H9 (cell line): Measurements from ENCODE around the gene KIAA1549. TPM values are rescaled to one million over a fixed set of nuclear protein-coding genes. Genes with fewer than 3 reads are reported as not detected.

Source experiments
- DNase-seq: peaks from one replicate; pipeline ENCODE4 v3.0.0-alpha.2; 2017
- H2AFZ ChIP-seq: one replicate; pipeline ENCODE4 v1.6.1; 2013; ENCODE audit warnings: mild to moderate bottlenecking, low read length, control low read depth, moderate library complexity
- H2AK5ac ChIP-seq: 2 replicates; pipeline ENCODE4 v1.6.1; 2013; ENCODE audit warnings: low read length, control low read depth, mixed read lengths; ENCODE audit not compliant: insufficient read length
- H2BK120ac ChIP-seq: one replicate; pipeline ENCODE4 v1.6.1; 2013; ENCODE audit warnings: low read depth, mild to moderate bottlenecking, low read length, control low read depth, inconsistent platforms; ENCODE audit not compliant: poor library complexity, severe bottlenecking
- H2BK12ac ChIP-seq: 2 replicates; pipeline ENCODE4 v1.6.1; 2013; ENCODE audit warnings: low read length, control low read depth, mixed read lengths, low read depth; ENCODE audit not compliant: insufficient read length
- H2BK15ac ChIP-seq: 2 replicates; pipeline ENCODE4 v1.6.1; 2013; ENCODE audit warnings: low read depth, low read length, control low read depth
- H2BK20ac ChIP-seq: one replicate; pipeline ENCODE4 v1.6.1; 2013; ENCODE audit warnings: low read depth, mild to moderate bottlenecking, low read length, control low read depth, inconsistent platforms; ENCODE audit not compliant: poor library complexity, severe bottlenecking
- H2BK5ac ChIP-seq: 2 replicates; pipeline ENCODE4 v1.6.1; 2013; ENCODE audit warnings: low read length, control low read depth, mixed read lengths; ENCODE audit not compliant: insufficient read length
- H3K14ac ChIP-seq: 2 replicates; pipeline ENCODE4 v1.6.1; 2013; ENCODE audit warnings: low read length, control low read depth; ENCODE audit not compliant: insufficient read depth
- H3K18ac ChIP-seq: 2 replicates; pipeline ENCODE4 v1.6.1; 2013; ENCODE audit warnings: low read depth, mild to moderate bottlenecking, mixed read lengths, low read length, control low read depth; ENCODE audit not compliant: insufficient read length
- H3K23ac ChIP-seq: 2 replicates; pipeline ENCODE4 v1.6.1; 2013; ENCODE audit warnings: low read length, control low read depth, mixed read lengths, low read depth; ENCODE audit not compliant: insufficient read length
- H3K23me2 ChIP-seq: 2 replicates; pipeline ENCODE4 v1.6.1; 2013; ENCODE audit warnings: low read depth, mild to moderate bottlenecking, mixed read lengths, low read length, control low read depth; ENCODE audit not compliant: insufficient read length, poor library complexity, severe bottlenecking
- H3K27ac ChIP-seq: 2 replicates; pipeline ENCODE4 v1.5.1; 2013; ENCODE audit warnings: low read length, control low read depth, mixed read lengths, low read depth; ENCODE audit not compliant: insufficient read length
- H3K27me3 ChIP-seq: 2 replicates; pipeline ENCODE4 v1.6.1; 2013; ENCODE audit warnings: low read length, control low read depth, inconsistent platforms; ENCODE audit not compliant: insufficient read depth
- H3K4ac ChIP-seq: 2 replicates; pipeline ENCODE4 v1.6.1; 2013; ENCODE audit warnings: low read depth, mild to moderate bottlenecking, control low read depth, inconsistent platforms, low read length, moderate library complexity
- H3K4me1 ChIP-seq: 2 replicates; pipeline ENCODE4 v1.6.1; 2013; ENCODE audit warnings: low read length, control low read depth, inconsistent platforms; ENCODE audit not compliant: insufficient read depth
- H3K4me2 ChIP-seq: 2 replicates; pipeline ENCODE4 v1.6.1; 2013; ENCODE audit warnings: low read length, control low read depth, mixed read lengths; ENCODE audit not compliant: insufficient read length, insufficient read depth
- H3K56ac ChIP-seq: 2 replicates; pipeline ENCODE4 v1.6.1; 2013; ENCODE audit warnings: low read depth, mild to moderate bottlenecking, mixed read lengths, low read length, control low read depth; ENCODE audit not compliant: insufficient read length
- H3K79me1 ChIP-seq: 2 replicates; pipeline ENCODE4 v1.6.1; 2013; ENCODE audit warnings: low read depth, mild to moderate bottlenecking, moderate library complexity, low read length, control low read depth, inconsistent platforms; ENCODE audit not compliant: insufficient read depth, poor library complexity, severe bottlenecking
- H3K79me2 ChIP-seq: 2 replicates; pipeline ENCODE4 v1.6.1; 2013; ENCODE audit warnings: low read length, control low read depth, inconsistent platforms; ENCODE audit not compliant: insufficient read depth
- H3K9ac ChIP-seq: 2 replicates; pipeline ENCODE4 v1.6.1; 2013; ENCODE audit warnings: low read length, control low read depth, mixed read lengths; ENCODE audit not compliant: insufficient read length; ENCODE audit errors: extremely low read depth
- H3K9me3 ChIP-seq: one replicate; pipeline ENCODE4 v1.6.1; 2013; ENCODE audit warnings: low read depth, low read length, inconsistent platforms; ENCODE audit not compliant: control insufficient read depth
- H3T11ph ChIP-seq: one replicate; pipeline ENCODE4 v1.6.1; 2013; ENCODE audit warnings: mild to moderate bottlenecking, low read length, control low read depth, inconsistent platforms
- H4K20me1 ChIP-seq: one replicate; pipeline ENCODE4 v1.6.1; 2013; ENCODE audit not compliant: control insufficient read depth, insufficient read length, insufficient read depth
- H4K5ac ChIP-seq: 2 replicates; pipeline ENCODE4 v1.6.1; 2013; ENCODE audit warnings: low read depth, mild to moderate bottlenecking, mixed read lengths, low read length, control low read depth; ENCODE audit not compliant: insufficient read length
- H4K8ac ChIP-seq: replicated peaks from 2 replicates; pipeline ENCODE4 v1.6.1; 2013; ENCODE audit warnings: low read length, control low read depth, mixed read lengths, low read depth; ENCODE audit not compliant: insufficient read length
- H4K91ac ChIP-seq: 2 replicates; pipeline ENCODE4 v1.6.1; 2013; ENCODE audit warnings: low read depth, mild to moderate bottlenecking, moderate library complexity, mixed read lengths, low read length, control low read depth; ENCODE audit not compliant: insufficient read length
- H3K27ac Mint-ChIP-seq, 3 experiments: 2 replicates in 2 of 3; 3 replicates in 1 of 3; pipeline ENCODE4 v1.8.0; 2020 to 2021; ENCODE audit warnings: mixed read lengths in 3 of 3, mild to moderate bottlenecking in 1 of 3, moderate library complexity in 1 of 3
- H3K27me3 Mint-ChIP-seq: 2 replicates; pipeline ENCODE4 v1.8.0; 2021; ENCODE audit warnings: low read depth, mild to moderate bottlenecking, moderate library complexity, mixed read lengths
- H3K36me3 Mint-ChIP-seq, 3 experiments: 2 replicates in 2 of 3; 3 replicates in 1 of 3; pipeline ENCODE4 v1.8.0; 2020 to 2021; ENCODE audit warnings: low read depth in 3 of 3, mixed read lengths in 3 of 3; ENCODE audit not compliant: insufficient read depth in 1 of 3
- H3K4me1 Mint-ChIP-seq, 2 experiments: 2 replicates each; pipeline ENCODE4 v1.8.0; 2020; ENCODE audit warnings: mixed read lengths in 2 of 2
- H3K4me3 Mint-ChIP-seq, 2 experiments: 2 replicates in 1 of 2; 3 replicates in 1 of 2; pipeline ENCODE4 v1.8.0; 2020 to 2021; ENCODE audit warnings: mild to moderate bottlenecking in 2 of 2, mixed read lengths in 2 of 2, moderate library complexity in 1 of 2
- H3K9me3 Mint-ChIP-seq, 2 experiments: 2 replicates in 1 of 2; 3 replicates in 1 of 2; pipeline ENCODE4 v1.8.0; 2020; ENCODE audit warnings: mild to moderate bottlenecking in 2 of 2, mixed read lengths in 2 of 2, moderate library complexity in 1 of 2
- WGBS: extraction: QIAGEN DNeasy Blood & Tissue Kit; methylation state at CpG from one replicate; pipeline ENCODE4 v1.1.7; 2013; ENCODE audit warnings: missing lambda C conversion rate, low lambda C conversion rate, mixed read lengths; ENCODE audit not compliant: insufficient read length; ENCODE audit errors: extremely low coverage; 5-methylcytosine and 5-hydroxymethylcytosine counted together
- total RNA-seq: library from RNA; stranded (reverse); gene quantifications from 2 replicates; pipeline ENCODE4 v1.2.1, GENCODE V29; 2021
- TF ChIP-seq, protein P1 (sequence below): fragments of 200-600 bp; sonication (generic); conservative IDR thresholded peaks from 3 replicates; pipeline ENCODE4 v1.8.0; 2021; ENCODE audit warnings: antibody characterized with exemption, mild to moderate bottlenecking

KIAA1549 gene
- total RNA-seq, 1 experiment from 2014 or later: 11.9 TPM

DNA sequence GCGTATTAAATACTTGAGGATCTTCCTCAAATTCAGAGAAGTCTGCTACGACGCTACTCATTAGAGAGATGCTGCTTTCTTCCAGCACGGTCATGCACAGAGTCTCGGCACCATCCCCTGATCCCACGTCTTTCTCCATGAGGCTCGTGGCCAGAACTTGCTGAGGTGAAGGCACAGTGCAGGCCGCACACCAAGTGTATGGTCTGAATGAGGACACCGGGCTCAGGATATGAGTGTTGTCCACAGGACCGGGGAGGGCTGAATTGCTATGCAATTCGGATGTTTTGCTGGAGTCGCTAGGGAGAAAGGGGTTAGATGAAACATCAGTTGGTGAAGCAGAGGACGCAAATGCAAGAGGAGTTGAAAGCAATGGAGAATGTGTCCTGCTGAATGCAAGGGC lies 63.0 kb downstream of the KIAA1549 start:
- Histone ChIP-seq H4K20me1 (no peaks in the 10 kb centered on the region), H4K91ac (no peak overlapping the region), H2BK20ac (no peak overlapping the region), H3K9ac (no peak overlapping the region), H3K9me3 (no peaks in the 10 kb centered on the region), H3K23me2 (no peaks in the 10 kb centered on the region), H3K4ac (no peak overlapping the region), H2BK12ac (no peak overlapping the region), H2BK120ac (no peak overlapping the region), H2BK15ac (no peak overlapping the region), H3K56ac (no peak overlapping the region), H2BK5ac (no peak overlapping the region), H3T11ph (no peak overlapping the region), H3K27ac (no peak overlapping the region), H3K18ac (no peak overlapping the region), H2AK5ac (no peak overlapping the region), H3K23ac (no peak overlapping the region), H3K27me3 (no peaks in the 10 kb centered on the region), H4K5ac (no peak overlapping the region), H2AFZ (no peak overlapping the region), H3K79me1 (no peaks in the 10 kb centered on the region), H3K14ac (no peak overlapping the region), H4K8ac (no peak overlapping the region), H3K4me2 (no peak overlapping the region), H3K4me1 (no peaks in the 10 kb centered on the region), H3K79me2 (no peaks in the 10 kb centered on the region)
- DNase-seq: no peak
- Mint-ChIP-seq H3K9me3 (no peaks in the 10 kb centered on the region), H3K27me3 (no peaks in the 10 kb centered on the region), H3K27ac (no peak overlapping the region; a peak in 1 of 7 replicates), H3K36me3 (peaks cover 25 to 30% (median 27%) of the 10 kb centered on the region in 3 experiments; a peak in 6 of 7 replicates), H3K4me1 (peaks cover 18 to 25% of the 10 kb centered on the region in 2 experiments), H3K4me3 (no peak overlapping the region)
- WGBS: no CpG with 5 or more reads among the region's 13 CpGs
- TF ChIP-seq, protein P1, sequence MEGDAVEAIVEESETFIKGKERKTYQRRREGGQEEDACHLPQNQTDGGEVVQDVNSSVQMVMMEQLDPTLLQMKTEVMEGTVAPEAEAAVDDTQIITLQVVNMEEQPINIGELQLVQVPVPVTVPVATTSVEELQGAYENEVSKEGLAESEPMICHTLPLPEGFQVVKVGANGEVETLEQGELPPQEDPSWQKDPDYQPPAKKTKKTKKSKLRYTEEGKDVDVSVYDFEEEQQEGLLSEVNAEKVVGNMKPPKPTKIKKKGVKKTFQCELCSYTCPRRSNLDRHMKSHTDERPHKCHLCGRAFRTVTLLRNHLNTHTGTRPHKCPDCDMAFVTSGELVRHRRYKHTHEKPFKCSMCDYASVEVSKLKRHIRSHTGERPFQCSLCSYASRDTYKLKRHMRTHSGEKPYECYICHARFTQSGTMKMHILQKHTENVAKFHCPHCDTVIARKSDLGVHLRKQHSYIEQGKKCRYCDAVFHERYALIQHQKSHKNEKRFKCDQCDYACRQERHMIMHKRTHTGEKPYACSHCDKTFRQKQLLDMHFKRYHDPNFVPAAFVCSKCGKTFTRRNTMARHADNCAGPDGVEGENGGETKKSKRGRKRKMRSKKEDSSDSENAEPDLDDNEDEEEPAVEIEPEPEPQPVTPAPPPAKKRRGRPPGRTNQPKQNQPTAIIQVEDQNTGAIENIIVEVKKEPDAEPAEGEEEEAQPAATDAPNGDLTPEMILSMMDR: no peak
